ENCODE results near the gene RAX2.
"Not testable (repeated sequence)": the region's sequence is repeated elsewhere in the genome, so short reads cannot be mapped to it uniquely, and the experiment has no call there.

The RAX2 gene

DNA sequence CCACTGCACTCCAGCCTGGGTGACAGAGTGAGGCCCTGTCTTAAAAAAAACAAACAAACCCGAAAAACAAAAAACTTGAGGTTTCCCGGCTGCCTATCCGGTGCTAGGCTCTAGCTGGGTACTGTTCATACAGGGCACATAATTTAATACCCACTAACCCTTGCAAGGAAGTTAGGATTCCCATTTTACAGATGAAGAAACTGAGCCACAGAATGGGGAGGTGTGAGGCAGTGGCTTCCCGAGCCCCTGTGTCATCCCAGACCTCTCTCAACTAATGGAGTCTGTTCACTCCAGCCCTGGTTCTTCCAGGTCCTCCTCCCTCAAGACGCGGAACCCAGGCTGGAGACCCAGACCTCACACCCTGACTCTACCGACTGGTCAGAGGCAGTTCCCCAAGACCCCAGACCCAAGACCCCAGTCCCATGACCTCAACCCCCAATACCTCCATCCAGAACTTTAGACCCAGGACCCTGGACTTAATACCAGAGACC lies 11.1 kb downstream of the RAX2 start:
- no peak for DNase-seq (ENCODE audit: low read depth)

DNA sequence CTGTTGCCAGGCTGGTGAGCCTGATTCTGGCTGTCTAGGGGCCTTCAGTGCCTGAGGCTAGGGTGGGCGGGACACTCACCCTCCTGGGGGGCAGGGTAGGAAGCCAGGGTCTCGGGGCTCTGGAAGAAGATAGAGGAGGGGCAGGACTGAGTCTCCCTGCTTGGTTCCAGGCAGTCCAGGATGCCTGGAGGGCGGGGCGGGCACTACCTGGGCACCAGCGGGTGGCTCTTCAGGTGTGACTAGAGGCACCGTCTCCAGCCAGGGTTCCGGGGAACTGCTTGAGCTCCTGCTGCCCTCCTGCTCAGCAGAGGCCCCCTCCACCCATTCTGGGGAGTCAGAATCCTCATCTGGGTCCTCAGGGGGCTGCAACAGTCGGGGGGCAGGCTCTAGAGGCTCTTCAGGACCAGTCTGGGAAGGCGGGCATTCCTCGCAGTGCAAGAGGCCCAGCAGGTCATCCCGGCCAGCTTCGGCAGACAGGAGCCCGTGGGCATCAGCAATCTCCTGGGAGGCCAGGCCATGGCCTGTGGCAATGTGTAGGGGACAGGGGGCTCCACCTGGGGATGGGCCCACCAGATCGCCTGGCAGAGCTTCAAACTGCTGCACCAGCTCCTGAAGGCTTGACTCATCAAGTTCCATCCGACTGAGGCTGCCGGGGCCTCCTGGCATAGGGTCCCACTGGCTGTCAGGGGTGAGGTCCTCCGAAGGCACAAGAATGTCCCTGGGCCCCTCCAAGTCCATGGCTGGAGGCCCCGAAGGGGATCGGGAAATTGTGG lies 12.4 kb downstream of the RAX2 start:
- DNase-seq (ENCODE audit: low read depth), result no peak

DNA sequence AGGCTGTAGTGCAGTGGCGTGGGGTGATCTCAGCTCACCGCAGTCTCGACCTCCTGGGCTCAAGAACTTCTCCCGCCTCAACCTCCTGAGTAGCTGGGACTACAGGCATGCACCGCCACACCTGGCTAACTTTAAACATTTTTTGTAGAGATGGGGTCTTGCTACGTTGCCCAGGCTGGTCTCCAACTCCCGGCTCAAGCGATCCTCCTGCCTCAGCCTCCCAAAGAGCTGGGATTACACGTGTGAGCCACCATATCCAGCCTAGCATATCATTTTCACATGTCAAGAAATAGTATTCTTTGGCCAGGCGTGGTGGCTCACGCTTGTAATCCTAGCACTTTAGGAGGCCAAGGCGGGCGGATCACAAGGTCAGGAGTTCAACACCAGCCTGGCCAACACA lies 13.7 kb downstream of the RAX2 start:
- not testable (repeated sequence) for DNase-seq (ENCODE audit: low read depth)

DNA sequence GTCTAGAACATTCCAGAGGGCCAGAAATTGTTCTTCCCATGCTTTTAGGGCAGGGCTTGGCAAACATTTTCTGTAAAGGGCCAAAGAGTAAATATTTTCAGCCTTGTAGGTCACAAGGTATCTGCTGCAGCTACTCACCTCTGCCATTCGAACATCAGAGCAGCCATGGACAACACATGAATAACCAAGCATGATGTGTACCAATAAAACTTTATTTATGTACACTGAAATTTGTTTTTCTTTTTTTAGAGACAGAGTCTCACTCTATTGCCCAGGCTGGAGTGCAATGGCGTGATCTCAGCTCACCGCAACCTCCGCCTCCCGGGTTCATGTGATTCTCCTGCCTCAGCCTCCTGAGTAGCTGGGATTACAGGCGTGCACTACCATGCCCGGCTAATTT lies 14.3 kb downstream of the RAX2 start:
- not testable (repeated sequence) for DNase-seq (ENCODE audit: low read depth)

DNA sequence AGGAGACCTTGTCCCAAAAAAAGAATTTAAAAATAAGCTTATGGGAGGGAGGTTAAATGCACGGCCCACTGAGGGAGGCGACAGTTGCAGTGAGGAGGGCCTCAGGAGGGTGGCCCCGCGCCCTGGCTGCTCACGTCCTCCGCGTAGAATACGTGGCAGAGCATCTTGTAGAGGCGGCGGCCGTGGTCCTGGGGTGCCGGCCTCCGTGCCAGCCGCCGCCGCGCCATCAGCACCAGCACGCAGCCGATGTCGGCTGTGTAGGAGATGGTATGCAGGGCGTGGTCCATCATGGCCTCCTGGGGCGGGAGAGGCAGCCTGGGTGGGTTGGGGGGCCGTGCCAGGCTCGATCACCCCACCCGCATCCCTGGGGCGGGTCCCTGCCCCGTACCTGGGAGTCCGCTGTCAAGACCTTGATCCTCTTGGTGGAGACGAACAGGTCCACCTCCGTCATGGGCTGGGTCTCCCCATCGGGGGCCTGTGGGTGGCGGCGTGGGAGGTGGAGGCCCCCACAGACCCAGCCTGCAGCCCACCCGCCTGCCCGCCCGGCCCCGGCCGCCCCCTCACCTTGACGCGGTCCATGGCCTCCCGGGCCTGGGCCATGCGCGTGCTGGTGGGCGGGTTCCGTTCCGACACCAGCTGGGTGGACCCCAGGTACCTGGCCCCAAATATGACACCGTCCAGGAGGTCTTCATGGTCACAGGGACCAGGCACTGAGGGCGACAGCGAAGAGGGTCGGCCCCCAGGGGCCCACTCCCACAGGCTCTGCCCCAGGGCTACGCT lies 18.2 kb downstream of the RAX2 start:
- no peak for DNase-seq (ENCODE audit: low read depth)

DNA sequence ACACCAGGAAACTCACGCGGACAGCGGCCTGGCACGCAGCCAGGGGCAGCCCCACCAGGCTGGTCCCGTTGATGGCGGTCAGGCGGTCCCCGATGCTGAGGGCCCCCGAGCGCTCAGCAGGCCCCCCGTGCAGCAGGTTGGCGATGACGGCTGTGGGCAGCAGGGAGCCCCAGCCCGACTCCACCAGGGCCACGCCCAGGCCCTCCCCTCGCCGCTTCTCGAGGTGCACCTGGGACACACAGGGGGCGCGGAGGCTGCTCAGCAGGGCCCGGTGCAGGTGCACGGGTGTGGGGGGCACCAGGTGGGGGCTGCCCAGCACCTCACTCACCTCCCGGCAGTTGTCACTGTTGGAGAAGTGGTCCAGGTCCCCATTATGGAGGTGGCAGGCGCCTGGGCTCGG lies 19.5 kb downstream of the RAX2 start:
- DNase-seq (ENCODE audit: low read depth), result no peak

DNA sequence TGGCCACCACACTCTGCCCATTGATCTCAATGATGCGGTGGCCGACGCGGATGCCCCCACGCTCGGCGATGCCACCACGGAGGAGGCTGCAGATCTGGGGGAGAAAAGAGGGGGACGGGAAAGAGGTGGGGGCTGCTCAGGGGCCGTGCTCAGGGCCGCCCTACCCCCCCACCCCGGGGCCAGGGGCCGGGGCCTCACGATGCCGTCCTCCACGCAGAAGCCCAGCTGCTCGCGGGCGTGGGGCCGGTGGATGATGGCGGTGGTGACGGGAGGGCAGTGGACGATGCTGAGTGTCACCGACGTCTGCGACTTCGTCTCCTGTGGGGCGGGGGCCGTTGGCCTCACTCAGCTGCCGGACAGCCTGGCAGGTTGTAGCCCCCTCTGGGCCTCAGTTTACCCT lies 20.8 kb downstream of the RAX2 start:
- DNase-seq (ENCODE audit: low read depth), result no peak

DNA sequence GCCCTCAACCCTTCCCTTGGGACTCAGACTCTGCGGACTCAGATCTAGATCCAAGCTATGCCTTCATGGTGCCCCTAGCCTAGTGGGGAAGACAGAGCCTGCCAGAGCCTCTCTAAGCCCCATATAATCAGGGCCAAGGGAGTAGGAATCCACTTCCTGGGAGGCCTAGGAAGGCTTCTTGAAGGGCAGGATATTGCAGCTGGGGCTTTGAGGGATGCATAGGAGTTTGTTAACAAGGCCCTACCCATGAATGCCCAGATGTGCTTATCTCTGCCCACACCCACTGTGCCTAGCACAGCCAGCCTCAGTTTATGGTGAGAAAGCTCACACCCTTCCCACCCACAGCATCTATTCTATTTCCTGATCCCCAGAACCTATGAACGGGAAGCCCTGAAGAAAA lies 21.8 kb downstream of the RAX2 start:
- DNase-seq (ENCODE audit: low read depth), result no peak

DNA sequence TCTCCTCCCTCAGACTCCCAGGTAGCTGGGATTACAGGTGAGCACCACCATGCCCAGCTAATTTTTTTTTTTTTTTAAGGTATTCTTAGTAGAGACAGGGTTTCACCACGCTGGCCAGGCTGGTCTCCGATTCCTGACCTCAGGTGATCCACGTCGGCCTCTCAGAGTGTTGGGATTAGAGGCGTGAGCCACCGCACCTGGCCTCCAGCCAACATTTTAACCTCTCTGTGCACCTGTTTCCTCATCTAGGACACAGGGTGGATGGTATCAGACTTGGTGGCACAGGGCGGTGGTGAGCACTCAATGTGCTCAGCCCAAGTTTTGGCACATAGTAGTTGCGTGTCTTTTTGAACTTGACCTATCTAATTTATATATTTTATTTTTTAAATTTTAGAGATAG lies 23.1 kb downstream of the RAX2 start:
- no peak for DNase-seq (ENCODE audit: low read depth)

DNA sequence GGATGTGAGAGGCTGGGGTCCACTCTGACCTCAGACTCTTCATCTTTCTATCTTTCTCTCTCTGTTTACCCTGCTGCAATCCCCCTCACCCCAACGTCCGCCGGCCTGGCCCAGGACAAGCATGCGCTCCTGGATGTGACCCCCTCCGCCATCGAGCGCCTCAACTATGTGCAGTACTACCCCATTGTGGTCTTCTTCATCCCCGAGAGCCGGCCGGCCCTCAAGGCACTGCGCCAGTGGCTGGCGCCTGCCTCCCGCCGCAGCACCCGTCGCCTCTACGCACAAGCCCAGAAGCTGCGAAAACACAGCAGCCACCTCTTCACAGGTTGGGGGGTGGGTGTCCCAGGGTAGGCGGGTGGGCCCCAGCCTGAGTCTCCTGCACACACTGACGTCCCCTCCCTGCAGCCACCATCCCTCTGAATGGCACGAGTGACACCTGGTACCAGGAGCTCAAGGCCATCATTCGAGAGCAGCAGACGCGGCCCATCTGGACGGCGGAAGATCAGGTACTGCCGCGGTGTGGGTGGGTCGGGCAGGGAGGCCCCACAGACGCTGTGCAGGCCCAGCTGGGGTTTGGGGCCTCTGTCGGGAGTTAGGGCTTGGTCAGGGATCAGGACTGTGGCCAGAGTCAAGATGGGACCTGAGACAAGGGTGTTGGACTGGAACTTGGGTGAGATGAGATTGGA lies 25.5 kb downstream of the RAX2 start:
- no peak for DNase-seq (ENCODE audit: low read depth)

DNA sequence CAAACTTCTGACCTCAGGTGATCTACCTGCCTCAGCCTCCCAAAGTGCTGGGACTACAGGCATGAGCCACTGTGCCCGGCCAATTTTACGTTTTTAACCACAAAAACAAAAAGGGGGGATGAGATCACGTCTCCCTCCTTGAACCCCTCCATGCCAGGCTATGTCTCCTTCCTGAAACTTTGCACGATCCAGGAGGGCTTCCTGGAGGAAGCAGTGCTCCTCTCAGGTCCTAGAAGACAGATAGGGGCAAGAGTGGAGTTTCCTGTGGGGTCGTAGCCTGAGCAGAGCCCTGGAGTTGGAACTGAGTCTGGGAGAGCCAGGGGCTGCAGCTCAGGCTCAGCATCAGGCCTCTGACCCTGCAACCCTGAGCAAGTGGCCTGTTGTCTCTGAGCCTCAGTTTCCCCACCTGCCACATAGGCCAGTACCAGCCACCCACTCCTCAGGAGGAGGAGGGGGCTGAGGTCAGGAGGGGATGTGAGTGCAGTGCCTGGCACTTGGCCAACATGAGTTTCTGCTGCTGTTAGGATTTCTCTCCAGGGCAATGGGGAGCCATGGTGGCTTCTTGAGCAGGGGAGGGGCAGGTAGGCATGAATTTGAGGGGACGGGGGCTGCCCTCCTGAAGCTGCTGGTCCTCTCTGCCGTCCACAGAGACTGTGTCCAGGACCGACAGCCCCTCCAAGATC lies 26.5 kb downstream of the RAX2 start:
- DNase-seq (ENCODE audit: low read depth), result no peak

DNA sequence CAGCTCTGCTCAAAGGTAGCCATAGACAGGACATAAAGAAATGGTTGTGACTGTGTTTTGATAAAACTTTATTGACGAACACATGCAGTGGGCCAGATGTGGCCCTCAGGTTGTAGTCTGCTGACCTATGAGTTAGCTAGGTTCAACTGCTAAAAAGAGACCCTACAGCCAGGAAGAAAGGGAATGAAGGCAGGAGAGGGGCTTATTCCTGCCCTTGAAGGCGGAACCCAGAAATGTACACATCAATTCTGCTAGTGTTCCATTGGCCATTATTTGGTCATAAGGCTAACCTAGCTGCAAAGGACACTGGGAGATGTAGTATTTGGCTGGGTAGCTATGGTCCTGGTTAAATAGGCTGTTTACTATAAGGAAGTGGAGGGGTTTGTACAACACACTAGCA lies 28.5 kb downstream of the RAX2 start:
- DNase-seq (ENCODE audit: low read depth), result no peak

DNA sequence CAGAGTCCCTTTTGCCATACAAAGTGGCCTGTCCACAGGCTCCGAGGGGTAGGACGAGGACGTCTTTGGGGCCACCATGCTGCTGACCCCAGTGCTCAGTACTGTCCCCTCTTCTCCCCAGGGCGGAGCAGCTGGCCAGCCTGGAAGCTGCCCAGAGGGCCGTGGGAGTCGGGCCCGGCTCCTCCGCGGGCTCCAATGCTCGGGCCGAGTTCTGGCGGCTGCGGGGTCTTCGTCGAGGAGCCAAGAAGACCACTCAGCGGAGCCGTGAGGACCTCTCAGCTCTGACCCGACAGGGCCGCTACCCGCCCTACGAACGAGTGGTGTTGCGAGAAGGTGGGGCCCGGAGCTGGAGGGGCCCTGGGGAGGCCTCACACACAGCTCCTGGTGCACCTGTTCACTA lies 31.6 kb downstream of the RAX2 start:
- DNase-seq (ENCODE audit: low read depth), result no peak

DNA sequence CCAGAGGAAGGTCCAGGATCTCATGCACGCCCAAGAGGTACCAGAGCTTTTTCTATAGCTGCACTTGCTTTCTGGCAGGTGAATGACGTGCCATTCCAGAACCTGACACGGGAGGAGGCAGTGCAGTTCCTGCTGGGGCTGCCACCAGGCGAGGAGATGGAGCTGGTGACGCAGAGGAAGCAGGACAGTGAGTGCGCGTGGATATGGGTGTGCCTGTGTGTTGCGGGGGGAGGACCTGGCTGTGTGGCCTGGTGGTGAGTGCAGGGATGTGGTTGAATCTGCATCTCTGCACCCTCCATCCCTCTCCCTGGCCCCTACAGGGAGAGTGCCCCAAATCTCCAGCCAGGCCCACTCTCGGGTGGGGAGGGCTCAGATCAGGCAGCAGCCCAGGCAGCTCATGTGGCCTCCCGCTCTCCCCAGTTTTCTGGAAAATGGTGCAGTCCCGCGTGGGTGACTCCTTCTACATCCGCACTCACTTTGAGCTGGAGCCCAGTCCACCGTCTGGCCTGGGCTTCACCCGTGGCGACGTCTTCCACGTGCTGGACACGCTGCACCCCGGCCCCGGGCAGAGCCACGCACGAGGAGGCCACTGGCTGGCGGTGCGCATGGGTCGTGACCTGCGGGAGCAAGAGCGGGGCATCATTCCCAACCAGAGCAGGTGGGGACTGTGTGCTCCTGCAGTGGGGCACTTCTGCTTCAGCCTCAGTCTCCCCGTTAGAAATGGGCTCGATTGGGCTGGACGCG lies 33.4 kb downstream of the RAX2 start:
- DNase-seq (ENCODE audit: low read depth), result no peak

DNA sequence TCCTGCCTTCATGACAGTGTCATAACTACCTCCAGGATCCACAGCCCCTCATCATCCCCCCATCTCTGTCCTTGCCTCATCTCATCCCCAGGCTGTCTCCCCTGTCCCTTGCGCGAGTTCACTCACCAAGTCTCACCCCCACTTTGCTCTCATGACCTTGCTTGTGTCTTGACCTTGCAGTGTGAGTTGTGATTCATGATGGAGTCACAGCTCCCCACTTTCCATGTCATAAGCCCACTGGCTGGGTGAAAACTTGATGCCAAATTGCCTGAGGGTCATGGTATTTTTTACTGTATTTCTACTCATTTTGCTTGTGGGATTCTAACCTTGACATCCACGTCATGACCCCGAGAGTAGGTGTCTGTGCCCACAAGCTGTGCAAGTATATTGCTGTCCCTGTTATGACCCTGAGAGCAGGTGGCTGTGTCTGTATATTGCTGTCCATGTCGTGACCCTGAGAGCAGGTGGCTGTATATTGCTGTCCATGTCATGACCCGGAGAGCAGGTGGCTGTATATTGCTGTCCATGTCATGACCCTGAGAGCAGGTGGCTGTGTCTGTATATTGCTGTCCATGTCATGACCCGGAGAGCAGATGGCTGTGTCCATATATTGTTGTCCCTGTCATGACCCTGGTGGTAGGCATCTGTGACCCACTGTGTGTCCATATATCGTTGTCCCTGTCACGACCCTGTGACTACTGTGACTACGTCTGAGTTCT lies 34.4 kb downstream of the RAX2 start:
- no peak for DNase-seq (ENCODE audit: low read depth)

DNA sequence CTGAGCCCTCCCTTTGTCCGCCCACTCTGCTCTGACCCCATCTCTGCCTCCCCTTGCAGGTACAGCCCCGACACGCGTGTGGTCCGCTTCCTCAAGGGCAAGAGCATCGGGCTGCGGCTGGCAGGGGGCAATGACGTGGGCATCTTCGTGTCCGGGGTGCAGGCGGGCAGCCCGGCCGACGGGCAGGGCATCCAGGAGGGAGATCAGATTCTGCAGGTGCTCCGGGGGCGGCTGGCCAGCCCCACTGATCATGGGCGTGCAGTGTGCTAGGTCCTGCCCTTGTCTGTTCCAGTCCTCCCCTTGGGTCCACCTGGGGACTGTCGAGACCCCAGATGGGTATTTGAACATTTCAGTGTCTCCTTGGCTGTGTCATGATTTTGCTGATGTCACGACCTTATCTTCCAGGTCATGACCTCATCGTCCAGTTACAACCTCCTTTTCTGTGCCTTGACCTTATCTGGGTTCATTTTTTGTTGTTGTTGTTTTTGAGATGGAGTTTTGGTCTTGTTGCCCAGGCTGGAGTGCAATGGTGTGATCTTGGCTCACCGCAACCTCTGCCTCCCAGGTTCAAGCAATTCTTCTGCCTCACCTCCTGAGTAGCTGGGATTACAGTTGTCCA lies 35.8 kb downstream of the RAX2 start:
- DNase-seq (ENCODE audit: low read depth), result no peak

DNA sequence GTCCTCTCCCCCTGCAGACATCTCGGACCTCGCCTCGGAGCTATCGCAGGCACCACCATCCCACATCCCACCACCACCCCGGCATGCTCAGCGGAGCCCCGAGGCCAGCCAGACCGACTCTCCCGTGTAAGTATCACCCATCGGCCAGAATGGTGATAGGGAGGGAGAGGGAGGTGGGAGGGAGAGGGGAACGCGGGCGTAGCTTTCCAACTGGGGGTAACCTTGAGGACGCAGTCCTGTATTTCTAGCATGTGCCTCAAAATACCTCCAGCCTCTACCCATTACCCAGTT lies 37.8 kb downstream of the RAX2 start:
- no peak for DNase-seq (ENCODE audit: low read depth)

DNA sequence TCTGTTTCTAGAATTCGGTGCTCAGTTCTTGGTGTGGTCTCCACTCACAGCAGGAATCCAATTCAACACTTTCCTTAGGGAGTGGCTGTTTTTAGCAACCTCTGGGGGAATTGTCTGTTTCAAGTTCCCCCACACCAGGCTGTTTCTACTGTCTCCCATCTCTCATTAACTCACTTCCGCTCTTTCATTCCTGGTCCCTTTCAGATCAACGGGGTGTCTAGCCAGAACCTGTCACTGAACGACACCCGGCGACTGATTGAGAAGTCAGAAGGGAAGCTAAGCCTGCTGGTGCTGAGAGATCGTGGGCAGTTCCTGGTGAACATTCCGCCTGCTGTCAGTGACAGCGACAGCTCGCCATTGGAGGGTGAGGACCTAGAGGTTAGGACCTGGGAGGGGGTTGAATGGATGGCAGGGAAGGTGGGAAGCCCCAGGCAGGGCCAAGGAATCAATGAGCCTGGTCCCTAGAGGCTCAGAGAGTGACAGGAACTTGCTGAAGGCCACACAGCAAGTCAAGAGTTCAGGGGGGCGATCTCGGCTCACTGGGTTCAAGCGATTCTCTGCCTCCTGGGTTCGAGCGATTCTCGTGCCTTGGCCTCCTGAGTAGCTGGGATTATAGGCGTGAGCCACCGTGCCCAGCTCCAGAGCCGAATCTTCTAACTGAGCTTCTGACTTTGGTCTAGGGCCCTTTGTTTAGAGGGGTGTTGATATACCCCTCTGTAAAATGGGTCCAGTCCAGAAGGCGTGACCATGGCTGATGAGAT lies 38.3 kb downstream of the RAX2 start:
- no peak for DNase-seq (ENCODE audit: low read depth)

DNA sequence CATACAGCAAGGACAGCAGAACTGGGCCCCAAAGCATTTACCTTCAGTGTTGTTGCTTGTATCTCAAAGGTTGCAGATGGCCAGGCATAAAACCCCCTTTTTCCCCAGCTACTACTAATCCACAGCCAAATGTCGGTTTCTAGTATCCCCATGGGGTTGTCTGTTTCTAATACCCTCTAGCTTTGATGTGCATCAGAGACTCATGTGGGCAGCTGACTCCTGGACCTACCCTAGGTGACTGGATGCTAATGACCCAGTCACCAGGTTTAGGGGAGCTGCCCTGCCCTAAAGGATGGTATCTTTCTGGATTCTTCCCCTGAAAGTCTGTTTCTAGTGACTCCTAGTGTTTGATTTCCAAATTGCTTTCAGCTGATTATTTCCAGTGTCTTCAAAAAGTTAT lies 39.9 kb downstream of the RAX2 start:
- no peak for DNase-seq (ENCODE audit: low read depth)

DNA sequence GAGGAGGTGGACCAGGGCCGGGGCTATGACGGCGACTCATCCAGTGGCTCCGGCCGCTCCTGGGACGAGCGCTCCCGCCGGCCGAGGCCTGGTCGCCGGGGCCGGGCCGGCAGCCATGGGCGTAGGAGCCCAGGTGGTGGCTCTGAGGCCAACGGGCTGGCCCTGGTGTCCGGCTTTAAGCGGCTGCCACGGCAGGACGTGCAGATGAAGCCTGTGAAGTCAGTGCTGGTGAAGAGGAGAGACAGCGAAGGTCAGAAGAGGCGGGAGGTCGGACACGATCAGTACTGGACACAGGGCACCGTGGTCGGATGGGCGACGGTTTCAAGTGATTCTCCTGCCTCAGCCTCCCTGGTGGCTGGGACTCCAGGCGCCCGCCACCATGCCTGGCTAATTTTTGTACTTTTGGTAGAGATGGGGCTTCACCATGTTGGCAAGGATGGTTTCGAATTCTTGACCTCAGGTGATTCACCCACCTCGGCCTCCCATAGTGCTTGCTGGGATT lies 41.5 kb downstream of the RAX2 start:
- no peak for DNase-seq (ENCODE audit: low read depth)

All from fibroblast of gingiva (primary cell).